PC-9 (cell line): ENCODE measurements around the gene IMMT.

Source experiments
- EZH2 ChIP-seq: fragments of 200-600 bp; sonication (generic); IDR thresholded peaks from 2 replicates; pipeline ENCODE4 v1.8.0; 2017; ENCODE audit warnings: antibody characterized with exemption, low read depth
- TF ChIP-seq, protein P1 (sequence below): fragments of 200-600 bp; sonication (generic); conservative IDR thresholded peaks from 2 replicates; pipeline ENCODE4 v1.6.1; 2017; ENCODE audit warnings: mixed run types, antibody characterized with exemption, mild to moderate bottlenecking, moderate library complexity

DNA sequence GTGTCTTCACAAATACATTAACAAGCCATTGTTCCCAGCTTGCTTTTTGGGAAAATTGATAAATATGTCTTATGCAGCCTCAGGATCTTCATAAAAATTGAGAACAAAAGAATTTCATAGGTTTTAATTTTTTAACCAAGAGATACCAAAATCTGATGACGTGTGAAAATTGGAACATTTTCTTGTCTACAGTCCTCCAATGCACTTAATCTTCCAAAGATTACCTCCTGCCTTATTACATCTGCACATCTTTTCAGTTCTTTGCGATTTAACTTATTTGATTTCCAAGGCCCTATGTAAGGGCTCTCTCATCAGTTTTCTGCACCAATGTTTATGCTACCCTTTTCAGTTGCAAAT lies 7.1 kb upstream of the IMMT start:
- TF ChIP-seq, protein P1, sequence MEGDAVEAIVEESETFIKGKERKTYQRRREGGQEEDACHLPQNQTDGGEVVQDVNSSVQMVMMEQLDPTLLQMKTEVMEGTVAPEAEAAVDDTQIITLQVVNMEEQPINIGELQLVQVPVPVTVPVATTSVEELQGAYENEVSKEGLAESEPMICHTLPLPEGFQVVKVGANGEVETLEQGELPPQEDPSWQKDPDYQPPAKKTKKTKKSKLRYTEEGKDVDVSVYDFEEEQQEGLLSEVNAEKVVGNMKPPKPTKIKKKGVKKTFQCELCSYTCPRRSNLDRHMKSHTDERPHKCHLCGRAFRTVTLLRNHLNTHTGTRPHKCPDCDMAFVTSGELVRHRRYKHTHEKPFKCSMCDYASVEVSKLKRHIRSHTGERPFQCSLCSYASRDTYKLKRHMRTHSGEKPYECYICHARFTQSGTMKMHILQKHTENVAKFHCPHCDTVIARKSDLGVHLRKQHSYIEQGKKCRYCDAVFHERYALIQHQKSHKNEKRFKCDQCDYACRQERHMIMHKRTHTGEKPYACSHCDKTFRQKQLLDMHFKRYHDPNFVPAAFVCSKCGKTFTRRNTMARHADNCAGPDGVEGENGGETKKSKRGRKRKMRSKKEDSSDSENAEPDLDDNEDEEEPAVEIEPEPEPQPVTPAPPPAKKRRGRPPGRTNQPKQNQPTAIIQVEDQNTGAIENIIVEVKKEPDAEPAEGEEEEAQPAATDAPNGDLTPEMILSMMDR: no peak
- TF ChIP-seq EZH2: no peak
